A673 (cell line): Measurements from ENCODE around the gene SORCS1.

ENCODE experiments used
- EZH2 ChIP-seq: fragments of 200-600 bp; sonication (generic); IDR thresholded peaks from 2 replicates; pipeline ENCODE4 v1.6.1; 2017; ENCODE audit warnings: borderline replicate concordance, low read depth, mild to moderate bottlenecking, mixed read lengths, antibody characterized with exemption, low read length; ENCODE audit not compliant: poor library complexity, severe bottlenecking
- TF ChIP-seq, protein P1 (sequence below): fragments of 300-800, 200-600 bp; sonication (generic); conservative IDR thresholded peaks from 2 replicates; pipeline ENCODE4 v1.5.1; 2017; ENCODE audit warnings: low read depth, mild to moderate bottlenecking, antibody characterized with exemption, low read length, moderate library complexity, mixed read lengths

DNA sequence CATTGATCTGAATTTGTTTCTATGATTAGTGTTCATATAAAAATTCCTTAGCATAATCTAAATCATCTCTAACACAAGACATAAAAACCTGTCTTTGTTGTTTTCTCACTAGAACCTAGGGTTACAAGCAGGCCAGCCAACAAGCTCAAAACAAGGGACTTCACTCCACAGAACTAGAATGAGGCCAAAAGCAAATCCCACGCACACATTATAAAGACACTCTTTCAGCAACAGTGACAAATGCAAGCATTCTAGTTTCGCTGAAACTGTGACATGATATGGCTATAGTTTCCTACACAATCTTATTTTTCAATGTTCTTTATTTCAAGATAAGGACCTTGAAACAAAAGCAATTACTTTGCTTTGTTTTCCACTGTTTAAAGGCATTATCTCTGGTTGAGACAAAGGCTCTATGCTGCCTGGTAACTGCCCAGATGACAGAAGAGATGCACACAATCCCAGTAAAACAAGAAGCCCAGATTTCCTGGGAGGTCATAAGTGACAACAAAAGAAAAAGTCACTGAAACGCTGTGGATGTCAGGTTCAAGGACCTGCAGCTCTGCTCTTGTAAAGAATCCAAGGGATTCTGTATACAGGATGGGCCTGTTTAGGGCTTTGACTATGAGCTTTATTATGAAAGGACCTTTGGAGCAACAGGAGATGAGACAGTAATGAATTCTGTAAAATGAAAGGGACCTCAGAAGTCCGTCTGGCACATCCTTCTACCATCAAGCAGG, 105.3 kb downstream of the SORCS1 start:
- TF ChIP-seq, protein P1, sequence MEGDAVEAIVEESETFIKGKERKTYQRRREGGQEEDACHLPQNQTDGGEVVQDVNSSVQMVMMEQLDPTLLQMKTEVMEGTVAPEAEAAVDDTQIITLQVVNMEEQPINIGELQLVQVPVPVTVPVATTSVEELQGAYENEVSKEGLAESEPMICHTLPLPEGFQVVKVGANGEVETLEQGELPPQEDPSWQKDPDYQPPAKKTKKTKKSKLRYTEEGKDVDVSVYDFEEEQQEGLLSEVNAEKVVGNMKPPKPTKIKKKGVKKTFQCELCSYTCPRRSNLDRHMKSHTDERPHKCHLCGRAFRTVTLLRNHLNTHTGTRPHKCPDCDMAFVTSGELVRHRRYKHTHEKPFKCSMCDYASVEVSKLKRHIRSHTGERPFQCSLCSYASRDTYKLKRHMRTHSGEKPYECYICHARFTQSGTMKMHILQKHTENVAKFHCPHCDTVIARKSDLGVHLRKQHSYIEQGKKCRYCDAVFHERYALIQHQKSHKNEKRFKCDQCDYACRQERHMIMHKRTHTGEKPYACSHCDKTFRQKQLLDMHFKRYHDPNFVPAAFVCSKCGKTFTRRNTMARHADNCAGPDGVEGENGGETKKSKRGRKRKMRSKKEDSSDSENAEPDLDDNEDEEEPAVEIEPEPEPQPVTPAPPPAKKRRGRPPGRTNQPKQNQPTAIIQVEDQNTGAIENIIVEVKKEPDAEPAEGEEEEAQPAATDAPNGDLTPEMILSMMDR: no peak
- TF ChIP-seq EZH2: no peak
